GM19455 (cell line): ENCODE measurements around the gene SPATA12.

ENCODE experiments used
- ATAC-seq: cut with Tn5 transposase; IDR thresholded peaks from one replicate; pipeline ENCODE4 v1.9.1; 2021; ENCODE audit not compliant: unreplicated experiment

The SPATA12 gene

GRCh38 chr3:57060089-57060821 is at the start of gene SPATA12:
Gene SPATA12, plus strand, starts transcription at chr3:57060664. Its CDS starts 13,031 bp downstream, at chr3:57073695.
- ATAC-seq = no peak

- ATAC-seq = no peak
Measured at GRCh38 chr3:57011022-57011421, 49.4 kb upstream of the SPATA12 start.

GRCh38 chr3:57012847-57013246 is 47.6 kb upstream of the SPATA12 start:
- no peak for ATAC-seq

- no peak for ATAC-seq
Measured at GRCh38 chr3:57015350-57015729, 45.1 kb upstream of the SPATA12 start.

GRCh38 chr3:57015912-57016311 is 44.6 kb upstream of the SPATA12 start:
- no peak for ATAC-seq

- ATAC-seq = no peak
Measured at GRCh38 chr3:57017459-57017845, 43.0 kb upstream of the SPATA12 start.

- no peak for ATAC-seq
Measured at GRCh38 chr3:57018246-57018645, 42.2 kb upstream of the SPATA12 start.

- no peak for ATAC-seq
Measured at GRCh38 chr3:57019057-57019456, 41.4 kb upstream of the SPATA12 start.

- ATAC-seq = no peak
Measured at GRCh38 chr3:57025237-57025636, 35.2 kb upstream of the SPATA12 start.

GRCh38 chr3:57026944-57027343 is 33.5 kb upstream of the SPATA12 start:
- no peak for ATAC-seq

GRCh38 chr3:57029383-57029782 is 31.1 kb upstream of the SPATA12 start:
- ATAC-seq = no peak

GRCh38 chr3:57029924-57030323 is 30.5 kb upstream of the SPATA12 start:
- ATAC-seq = no peak

GRCh38 chr3:57030721-57031120 is 29.7 kb upstream of the SPATA12 start:
- ATAC-seq = no peak

- no peak for ATAC-seq
Measured at GRCh38 chr3:57031631-57032541, 28.6 kb upstream of the SPATA12 start.

GRCh38 chr3:57036952-57037351 is 23.5 kb upstream of the SPATA12 start:
- ATAC-seq = no peak

- ATAC-seq = no peak
Measured at GRCh38 chr3:57038466-57039164, 21.8 kb upstream of the SPATA12 start.

GRCh38 chr3:57041674-57042073 is 18.8 kb upstream of the SPATA12 start:
- ATAC-seq = no peak

- ATAC-seq = no peak
Measured at GRCh38 chr3:57043518-57043917, 16.9 kb upstream of the SPATA12 start.

- no peak for ATAC-seq
Measured at GRCh38 chr3:57046101-57046765, 14.2 kb upstream of the SPATA12 start.

GRCh38 chr3:57048052-57048671 is 12.3 kb upstream of the SPATA12 start:
- ATAC-seq = no peak

- no peak for ATAC-seq
Measured at GRCh38 chr3:57048728-57049127, 11.7 kb upstream of the SPATA12 start.
